HEK293 (cell line): ENCODE results near the gene CDC14A.

Experiments used
- TRIM28 ChIP-seq: IDR thresholded peaks from 2 replicates; pipeline ENCODE4 v1.6.1; 2011; ENCODE audit warnings: low read length, control low read depth, borderline replicate concordance
- ZNF10 ChIP-seq: fragments of 450-650 bp; formaldehyde crosslinking; IDR thresholded peaks from 2 replicates; pipeline ENCODE4 v1.5.1; 2017; ENCODE audit warnings: missing biosample characterization, missing genetic modification characterization
- TF ChIP-seq, protein P1 (sequence below): fragments of 450-650 bp; formaldehyde crosslinking; IDR thresholded peaks from 2 replicates; pipeline ENCODE4 v1.5.1; 2016; ENCODE audit warnings: missing biosample characterization, missing genetic modification characterization
- TF ChIP-seq, protein P2 (sequence below): fragments of 450-650 bp; formaldehyde crosslinking; optimal IDR thresholded peaks from 2 replicates; pipeline ENCODE3; 2016; ENCODE audit warnings: missing biosample characterization, mild to moderate bottlenecking, missing genetic modification characterization
- TF ChIP-seq, protein P3 (sequence below): fragments of 450-650 bp; formaldehyde crosslinking; IDR thresholded peaks from 2 replicates; pipeline ENCODE4 v1.5.1; 2016; ENCODE audit warnings: missing biosample characterization, missing genetic modification characterization
- TF ChIP-seq, protein P4 (sequence below): fragments of 450-650 bp; formaldehyde crosslinking; IDR thresholded peaks from 2 replicates; pipeline ENCODE4 v1.5.1; 2016; ENCODE audit warnings: missing biosample characterization, missing genetic modification characterization

DNA sequence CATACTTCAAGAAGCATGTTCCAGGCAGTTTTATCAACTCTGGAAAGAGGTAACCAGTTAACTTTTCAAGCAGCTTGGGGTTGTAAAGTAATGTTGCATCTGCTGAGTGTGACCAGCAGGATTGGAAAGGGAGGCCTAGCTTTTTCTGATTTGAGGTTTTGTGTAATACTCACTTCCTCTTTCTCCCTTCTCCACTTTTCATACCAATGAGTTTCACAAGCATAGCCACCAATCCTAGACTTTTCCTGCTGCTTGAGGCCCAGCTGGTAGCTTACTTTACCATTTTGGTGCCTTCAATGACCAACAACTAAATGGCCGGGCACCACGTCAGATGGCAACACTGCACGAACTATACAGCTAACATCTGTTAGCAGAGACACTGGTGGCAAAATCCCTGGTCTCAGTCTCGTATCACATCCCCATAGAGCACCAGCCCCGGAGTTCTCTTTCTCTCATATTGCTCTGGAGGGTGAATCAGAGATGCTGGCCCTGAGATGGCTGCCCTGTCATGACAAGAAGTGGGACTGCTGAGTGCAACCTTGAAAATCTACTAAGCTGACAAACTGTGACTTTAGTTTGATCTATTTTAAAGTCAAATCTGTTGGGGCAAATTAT lies 170.8 kb downstream of the CDC14A start:
- TF ChIP-seq, protein P1, sequence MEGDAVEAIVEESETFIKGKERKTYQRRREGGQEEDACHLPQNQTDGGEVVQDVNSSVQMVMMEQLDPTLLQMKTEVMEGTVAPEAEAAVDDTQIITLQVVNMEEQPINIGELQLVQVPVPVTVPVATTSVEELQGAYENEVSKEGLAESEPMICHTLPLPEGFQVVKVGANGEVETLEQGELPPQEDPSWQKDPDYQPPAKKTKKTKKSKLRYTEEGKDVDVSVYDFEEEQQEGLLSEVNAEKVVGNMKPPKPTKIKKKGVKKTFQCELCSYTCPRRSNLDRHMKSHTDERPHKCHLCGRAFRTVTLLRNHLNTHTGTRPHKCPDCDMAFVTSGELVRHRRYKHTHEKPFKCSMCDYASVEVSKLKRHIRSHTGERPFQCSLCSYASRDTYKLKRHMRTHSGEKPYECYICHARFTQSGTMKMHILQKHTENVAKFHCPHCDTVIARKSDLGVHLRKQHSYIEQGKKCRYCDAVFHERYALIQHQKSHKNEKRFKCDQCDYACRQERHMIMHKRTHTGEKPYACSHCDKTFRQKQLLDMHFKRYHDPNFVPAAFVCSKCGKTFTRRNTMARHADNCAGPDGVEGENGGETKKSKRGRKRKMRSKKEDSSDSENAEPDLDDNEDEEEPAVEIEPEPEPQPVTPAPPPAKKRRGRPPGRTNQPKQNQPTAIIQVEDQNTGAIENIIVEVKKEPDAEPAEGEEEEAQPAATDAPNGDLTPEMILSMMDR (tag by site-specific recombination), result no peak
- TF ChIP-seq TRIM28 (no peak), ZNF10 (no peak)
- TF ChIP-seq, protein P2, sequence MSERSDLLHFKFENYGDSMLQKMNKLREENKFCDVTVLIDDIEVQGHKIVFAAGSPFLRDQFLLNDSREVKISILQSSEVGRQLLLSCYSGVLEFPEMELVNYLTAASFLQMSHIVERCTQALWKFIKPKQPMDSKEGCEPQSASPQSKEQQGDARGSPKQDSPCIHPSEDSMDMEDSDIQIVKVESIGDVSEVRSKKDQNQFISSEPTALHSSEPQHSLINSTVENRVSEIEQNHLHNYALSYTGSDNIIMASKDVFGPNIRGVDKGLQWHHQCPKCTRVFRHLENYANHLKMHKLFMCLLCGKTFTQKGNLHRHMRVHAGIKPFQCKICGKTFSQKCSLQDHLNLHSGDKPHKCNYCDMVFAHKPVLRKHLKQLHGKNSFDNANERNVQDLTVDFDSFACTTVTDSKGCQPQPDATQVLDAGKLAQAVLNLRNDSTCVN (tag by site-specific recombination), result no peak
- TF ChIP-seq, protein P3, sequence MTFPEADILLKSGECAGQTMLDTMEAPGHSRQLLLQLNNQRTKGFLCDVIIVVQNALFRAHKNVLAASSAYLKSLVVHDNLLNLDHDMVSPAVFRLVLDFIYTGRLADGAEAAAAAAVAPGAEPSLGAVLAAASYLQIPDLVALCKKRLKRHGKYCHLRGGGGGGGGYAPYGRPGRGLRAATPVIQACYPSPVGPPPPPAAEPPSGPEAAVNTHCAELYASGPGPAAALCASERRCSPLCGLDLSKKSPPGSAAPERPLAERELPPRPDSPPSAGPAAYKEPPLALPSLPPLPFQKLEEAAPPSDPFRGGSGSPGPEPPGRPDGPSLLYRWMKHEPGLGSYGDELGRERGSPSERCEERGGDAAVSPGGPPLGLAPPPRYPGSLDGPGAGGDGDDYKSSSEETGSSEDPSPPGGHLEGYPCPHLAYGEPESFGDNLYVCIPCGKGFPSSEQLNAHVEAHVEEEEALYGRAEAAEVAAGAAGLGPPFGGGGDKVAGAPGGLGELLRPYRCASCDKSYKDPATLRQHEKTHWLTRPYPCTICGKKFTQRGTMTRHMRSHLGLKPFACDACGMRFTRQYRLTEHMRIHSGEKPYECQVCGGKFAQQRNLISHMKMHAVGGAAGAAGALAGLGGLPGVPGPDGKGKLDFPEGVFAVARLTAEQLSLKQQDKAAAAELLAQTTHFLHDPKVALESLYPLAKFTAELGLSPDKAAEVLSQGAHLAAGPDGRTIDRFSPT, result no peak
- TF ChIP-seq, protein P4, sequence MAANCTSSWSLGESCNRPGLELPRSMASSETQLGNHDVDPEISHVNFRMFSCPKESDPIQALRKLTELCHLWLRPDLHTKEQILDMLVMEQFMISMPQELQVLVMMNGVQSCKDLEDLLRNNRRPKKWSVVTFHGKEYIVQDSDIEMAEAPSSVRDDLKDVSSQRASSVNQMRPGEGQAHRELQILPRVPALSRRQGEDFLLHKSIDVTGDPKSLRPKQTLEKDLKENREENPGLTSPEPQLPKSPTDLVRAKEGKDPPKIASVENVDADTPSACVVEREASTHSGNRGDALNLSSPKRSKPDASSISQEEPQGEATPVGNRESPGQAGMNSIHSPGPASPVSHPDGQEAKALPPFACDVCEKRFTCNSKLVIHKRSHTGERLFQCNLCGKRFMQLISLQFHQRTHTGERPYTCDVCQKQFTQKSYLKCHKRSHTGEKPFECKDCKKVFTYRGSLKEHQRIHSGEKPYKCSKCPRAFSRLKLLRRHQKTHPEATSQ (tag by site-specific recombination), result no peak
